Mucosa of descending colon (tissue), 3 donors: Measurements from ENCODE around the gene AFAP1L1. TPM values are rescaled to one million over a fixed set of nuclear protein-coding genes. Genes with fewer than 3 reads are reported as not detected.

ENCODE experiments used
- ATAC-seq: fragments of 200-7000 bp; cut with Tn5 transposase; one replicate; pipeline ENCODE4 v1.9.1; 2020; ENCODE audit warnings: mild to moderate bottlenecking, moderate library complexity
- DNase-seq, 3 donors: peaks; one replicate each; pipeline ENCODE4 v3.0.0-alpha.2; 2020
- H3K36me3 ChIP-seq: fragments of 200-600 bp; one replicate; pipeline ENCODE4 v1.8.0; 2021; ENCODE audit warnings: low read depth, mild to moderate bottlenecking
- H3K4me1 ChIP-seq: fragments of 200-600 bp; one replicate; pipeline ENCODE4 v1.8.0; 2021; ENCODE audit warnings: low read depth, mild to moderate bottlenecking
- H3K4me3 ChIP-seq: fragments of 200-600 bp; one replicate; pipeline ENCODE4 v1.8.0; 2021; ENCODE audit warnings: mild to moderate bottlenecking
- H3K9me3 ChIP-seq: fragments of 200-600 bp; one replicate; pipeline ENCODE4 v1.8.0; 2021; ENCODE audit warnings: mild to moderate bottlenecking
- CTCF ChIP-seq: fragments of 200-600 bp; IDR thresholded peaks from one replicate; pipeline ENCODE4 v1.8.0; 2022; ENCODE audit warnings: antibody characterized with exemption, mild to moderate bottlenecking
- intact Hi-C, 2 donors: fragments of 100-400 bp; cut with DNase I in 1 of 2; cut with micrococcal nuclease in 1 of 2; formaldehyde crosslinking; loops; one replicate each; pipeline versions ENCODE4 v1.11.0 to v1.11.1; 2022; cut with DNase I, micrococcal nuclease
- long read RNA-seq, 2 donors: library from polyadenylated mRNA; unstranded; transcript quantifications; one replicate each; pipeline ENCODE4 v2.0.0, GENCODE V29; 2019 to 2021
- total RNA-seq, 3 donors: library from RNA; stranded (reverse); fragmentation: NEBNext Ultra II Directional in 2 of 3; extraction: Animal tissue kit (Norgen Biotek cat#: 25700) in 2 of 3; gene quantifications; one replicate each; pipeline versions ENCODE4 v1.2.1 to v1.2.4, GENCODE V29; 2021 to 2023
- donor health status: DM: no; HTN: no; CAD: no; lungs with moderate emphysema.
- donor health status: DM: no; HTN: no; CAD: no.
- donor health status: DM: no; HTN: yes; CAD: no.

The AFAP1L1 gene
- 1 to 10 TPM; 1.5 to 7.3 (median 1.9) TPM for total RNA-seq
- long read RNA-seq, donor 1, full-length matches to known transcripts: 13 of 17 reads
- long read RNA-seq, donor 1, partial matches to known transcripts: 4 of 17 reads
- long read RNA-seq, donor 1, other reads (novel, unspliced or antisense): 0 of 17 reads
- long read RNA-seq, donor 2, full-length matches to known transcripts: 3 of 3 reads
- long read RNA-seq, donor 2, partial matches to known transcripts: 0 of 3 reads
- long read RNA-seq, donor 2, other reads (novel, unspliced or antisense): 0 of 3 reads

- DNase-seq: peak; percentile 56 to 65 (median 58)
- ATAC-seq: peak; percentile 77
- Histone ChIP-seq H3K36me3 (no peaks in the 10 kb centered on the region), H3K9me3 (peaks cover 11% of the 10 kb centered on the region), H3K4me3 (no peak within 1 kb of the TSS), H3K4me1 (no peaks in the 10 kb centered on the region)
- intact Hi-C loops: no loop called here
- TF ChIP-seq CTCF: no peak
Measured at GRCh38 chr5:149271716-149272563, at the start of gene AFAP1L1. Gene AFAP1L1 (plus strand): TSS chr5:149271859. CDS start chr5:149271969, 110 bp downstream.

DNA sequence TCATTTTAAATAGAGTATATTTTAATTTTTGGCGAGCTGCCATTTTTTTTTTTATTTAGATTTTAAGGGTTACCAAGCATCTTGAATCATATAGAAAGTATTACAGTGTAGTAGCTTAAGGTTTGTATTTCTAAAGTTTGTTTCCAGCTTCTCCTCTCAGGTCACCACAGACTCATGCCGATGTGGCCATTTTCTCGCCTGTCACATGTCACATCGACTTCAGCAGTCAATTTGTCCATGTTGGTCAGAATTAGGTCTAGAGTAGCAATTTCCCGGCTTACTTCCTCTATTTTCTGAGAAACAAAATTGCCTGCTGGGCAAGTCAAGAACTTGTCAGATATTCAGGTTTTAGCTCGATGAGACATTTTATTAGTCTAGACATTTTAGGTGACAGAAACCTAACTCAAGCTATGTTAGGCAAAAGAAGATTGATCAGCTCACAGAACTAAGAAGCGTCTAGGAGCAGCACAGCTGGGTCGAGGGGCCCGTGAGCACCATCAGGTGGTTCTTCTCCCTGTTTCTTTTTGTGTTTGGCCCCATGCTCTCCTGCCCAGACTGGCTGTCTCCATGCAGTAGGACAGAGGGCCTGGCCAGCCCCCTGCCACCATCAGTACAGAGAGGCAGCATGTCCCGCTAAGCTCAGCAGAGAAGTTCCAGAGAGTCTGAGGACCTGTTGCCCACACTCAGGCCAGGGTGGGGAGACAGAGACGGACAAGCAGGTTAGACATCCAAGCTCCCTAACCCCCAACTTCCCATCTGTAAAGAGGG, 48.4 kb upstream of the AFAP1L1 start:
- Histone ChIP-seq H3K4me3 (no peak overlapping the region), H3K4me1 (no peaks in the 10 kb centered on the region), H3K36me3 (no peaks in the 10 kb centered on the region), H3K9me3 (no peaks in the 10 kb centered on the region)
- intact Hi-C loops: no loop called here
- peak in 1 of 3 donors; percentile 7 for DNase-seq
- no peak for TF ChIP-seq CTCF
- no peak for ATAC-seq

DNA sequence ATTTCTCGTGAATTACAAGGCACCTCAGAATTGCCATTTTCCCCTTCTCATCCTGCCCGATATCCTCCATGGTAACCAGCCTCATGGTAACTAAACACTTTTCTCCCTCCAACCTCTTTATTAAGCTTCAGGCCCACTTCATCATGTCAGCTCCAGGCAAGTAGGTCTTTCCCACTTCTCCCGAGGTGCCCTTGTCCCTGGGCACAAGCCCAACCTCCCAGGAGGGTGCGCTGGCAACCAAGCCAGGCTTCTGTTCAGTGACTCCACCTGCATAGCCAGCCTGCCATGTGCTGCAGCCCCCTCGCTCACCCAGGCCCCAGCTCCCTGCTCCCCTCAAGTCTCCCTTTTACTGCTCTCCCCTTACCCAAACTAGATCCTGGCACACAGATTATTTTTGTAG, 47.4 kb upstream of the AFAP1L1 start:
- Histone ChIP-seq H3K36me3 (no peaks in the 10 kb centered on the region), H3K4me3 (no peak overlapping the region), H3K9me3 (no peaks in the 10 kb centered on the region), H3K4me1 (no peaks in the 10 kb centered on the region)
- ATAC-seq: no peak
- no peak for TF ChIP-seq CTCF
- intact Hi-C loops: no loop called here
- DNase-seq: no peak

GRCh38 chr5:149227168-149227826, 44.4 kb upstream of the AFAP1L1 start:
- no peak for ATAC-seq
- Histone ChIP-seq H3K4me3 (no peak overlapping the region), H3K4me1 (no peaks in the 10 kb centered on the region), H3K9me3 (no peaks in the 10 kb centered on the region), H3K36me3 (no peaks in the 10 kb centered on the region)
- TF ChIP-seq CTCF: no peak
- no peak for DNase-seq
- intact Hi-C loops: loop anchor here in 1 of 2 donors (5.0 kb wide), 1 partner anchor 85 kb away; the partner anchor contains the start of gene ABLIM3
